PC-3 (cell line): ENCODE data around the gene SNX15.

Experiments used
- CTCF ChIP-seq: fragments of 300-600 bp; sonication (generic); conservative IDR thresholded peaks from 2 replicates; pipeline ENCODE4 v1.5.1; 2017; ENCODE audit warnings: antibody characterized with exemption, low read depth, mild to moderate bottlenecking, low read length
- EZH2 ChIP-seq: fragments of 300-600 bp; sonication (generic); IDR thresholded peaks from one replicate; pipeline ENCODE4 v1.6.1; 2017; ENCODE audit warnings: antibody characterized with exemption, mild to moderate bottlenecking, low read length; ENCODE audit not compliant: unreplicated experiment
- EZH2phosphoT487 ChIP-seq: fragments of 300-600 bp; sonication (generic); IDR thresholded peaks from 2 replicates; pipeline ENCODE4 v1.6.1; 2018; ENCODE audit warnings: mild to moderate bottlenecking, antibody characterized with exemption, low read length, borderline replicate concordance

- no peak for TF ChIP-seq CTCF
- no peak for TF ChIP-seq EZH2
- no peak for TF ChIP-seq EZH2phosphoT487
Measured at GRCh38 chr11:65021003-65021402, 6.2 kb upstream of the SNX15 start.
